Mesenchymal stem cell (in vitro differentiated cells and primary cell): ENCODE results near the gene SPEN.
"Not testable (repeated sequence)": the region's sequence is repeated elsewhere in the genome, so short reads cannot be mapped to it uniquely, and the experiment has no call there.

ENCODE experiments used
- DNase-seq: peaks from one replicate; pipeline ENCODE4 v3.0.0-alpha.2; 2013
- H2AFZ ChIP-seq: one replicate; pipeline ENCODE4 v1.6.1; 2013; ENCODE audit warnings: low read depth, mild to moderate bottlenecking, control low read depth, inconsistent platforms, low read length, moderate library complexity
- H2AK5ac ChIP-seq: 2 replicates; pipeline ENCODE4 v1.6.1; 2013; ENCODE audit warnings: low read length, moderate library complexity, mild to moderate bottlenecking, inconsistent platforms; ENCODE audit not compliant: severe bottlenecking
- H2BK120ac ChIP-seq: one replicate; pipeline ENCODE4 v1.6.1; 2013; ENCODE audit warnings: low read depth, mild to moderate bottlenecking, inconsistent platforms, low read length, moderate library complexity
- H2BK12ac ChIP-seq, 2 experiments: one replicate each; pipeline ENCODE4 v1.6.1; 2013; ENCODE audit warnings: inconsistent platforms in 2 of 2, low read length in 2 of 2, mild to moderate bottlenecking in 2 of 2, moderate library complexity in 2 of 2, control low read depth in 1 of 2
- H2BK15ac ChIP-seq: one replicate; pipeline ENCODE4 v1.6.1; 2013; ENCODE audit warnings: mild to moderate bottlenecking, low read depth, inconsistent platforms; ENCODE audit not compliant: poor library complexity, severe bottlenecking
- H2BK5ac ChIP-seq: 2 replicates; pipeline ENCODE4 v1.6.1; 2013; ENCODE audit warnings: low read depth, mild to moderate bottlenecking, low read length, control low read depth, inconsistent platforms; ENCODE audit not compliant: poor library complexity, severe bottlenecking
- H3K14ac ChIP-seq, 2 experiments: one replicate each; pipeline ENCODE4 v1.6.1; 2013; ENCODE audit warnings: inconsistent platforms in 2 of 2, low read length in 2 of 2, control low read depth in 1 of 2, mild to moderate bottlenecking in 1 of 2, moderate library complexity in 1 of 2
- H3K18ac ChIP-seq, 2 experiments: one replicate each; pipeline ENCODE4 v1.6.1; 2013; ENCODE audit warnings: inconsistent platforms in 2 of 2, low read length in 2 of 2, control low read depth in 1 of 2, low read depth in 1 of 2, mild to moderate bottlenecking in 1 of 2
- H3K23ac ChIP-seq, 2 experiments: one replicate each; pipeline ENCODE4 v1.6.1; 2013; ENCODE audit warnings: inconsistent platforms in 2 of 2, low read length in 2 of 2, mild to moderate bottlenecking in 2 of 2, moderate library complexity in 2 of 2, control low read depth in 1 of 2
- H3K27ac ChIP-seq: 2 replicates; pipeline ENCODE4 v1.5.1; 2013; ENCODE audit warnings: mild to moderate bottlenecking, moderate library complexity, low read length, control low read depth, inconsistent platforms; ENCODE audit not compliant: poor library complexity, severe bottlenecking
- H3K27me3 ChIP-seq, 2 experiments: 2 replicates each; pipeline versions ENCODE4 v1.6.1 to v1.7.0; 2013; ENCODE audit warnings: low read length in 2 of 2, mild to moderate bottlenecking in 2 of 2, moderate library complexity in 2 of 2, control low read depth in 1 of 2, inconsistent platforms in 1 of 2; ENCODE audit not compliant: control insufficient read depth in 1 of 2, insufficient read depth in 1 of 2
- H3K36me3 ChIP-seq, 2 experiments: 2 replicates each; pipeline versions ENCODE4 v1.6.1 to v1.7.0; 2013; ENCODE audit warnings: low read length in 2 of 2, control low read depth in 1 of 2, inconsistent platforms in 1 of 2, low read depth in 1 of 2, mild to moderate bottlenecking in 1 of 2; ENCODE audit not compliant: insufficient read depth in 2 of 2, control insufficient read depth in 1 of 2
- H3K4ac ChIP-seq, 2 experiments: one replicate each; pipeline ENCODE4 v1.6.1; 2013; ENCODE audit warnings: inconsistent platforms in 2 of 2, low read length in 2 of 2, mild to moderate bottlenecking in 2 of 2, moderate library complexity in 2 of 2, control low read depth in 1 of 2, low read depth in 1 of 2
- H3K4me1 ChIP-seq: 2 replicates; pipeline ENCODE4 v1.6.1; 2013; ENCODE audit warnings: low read depth, low read length, control low read depth; ENCODE audit not compliant: control insufficient read depth, insufficient read depth
- H3K4me2 ChIP-seq: 2 replicates; pipeline ENCODE4 v1.6.1; 2013; ENCODE audit warnings: low read length, mild to moderate bottlenecking, inconsistent platforms; ENCODE audit not compliant: poor library complexity, severe bottlenecking
- H3K4me3 ChIP-seq, 2 experiments: 2 replicates each; pipeline versions ENCODE4 v1.5.1 to v1.7.0; 2013; ENCODE audit warnings: low read length in 2 of 2, mild to moderate bottlenecking in 2 of 2, control low read depth in 1 of 2, low read depth in 1 of 2; ENCODE audit not compliant: insufficient read depth in 1 of 2
- H3K79me1 ChIP-seq: replicated peaks from 2 replicates; pipeline ENCODE4 v1.6.1; 2013; ENCODE audit warnings: mild to moderate bottlenecking, control low read depth, low read length, inconsistent platforms; ENCODE audit not compliant: poor library complexity, severe bottlenecking
- H3K9ac ChIP-seq: 2 replicates; pipeline ENCODE4 v1.7.0; 2013; ENCODE audit warnings: mild to moderate bottlenecking, low read length, moderate library complexity
- H3K9me3 ChIP-seq: 2 replicates; pipeline ENCODE4 v1.7.0; 2013; ENCODE audit warnings: mild to moderate bottlenecking, low read length; ENCODE audit not compliant: control insufficient read depth
- H4K8ac ChIP-seq: one replicate; pipeline ENCODE4 v1.6.1; 2013; ENCODE audit warnings: inconsistent platforms, mild to moderate bottlenecking, low read length, moderate library complexity
- H4K91ac ChIP-seq: one replicate; pipeline ENCODE4 v1.6.1; 2013; ENCODE audit warnings: mild to moderate bottlenecking, low read length, inconsistent platforms
- WGBS: methylation state at CpG from one replicate; pipeline ENCODE4 v1.1.7; 2013; ENCODE audit warnings: mixed read lengths; 5-methylcytosine and 5-hydroxymethylcytosine counted together

SPEN gene

GRCh38 chr1:15975358-15975804, 127.9 kb downstream of the SPEN start:
- Histone ChIP-seq H3K79me1 (peaks cover 6% of the 10 kb centered on the region), H3K4me1 (peaks cover 2% of the 10 kb centered on the region), H4K91ac (no peak overlapping the region), H3K27ac (peak overlapping the region; percentile 50), H2BK15ac (peak overlapping the region; percentile 40), H3K36me3 (peaks cover 12 to 26% of the 10 kb centered on the region in 2 experiments), H2AK5ac (no peak overlapping the region), H3K9ac (peak overlapping the region; percentile 91), H3K4me2 (peak overlapping the region; percentile 89), H3K18ac (peak overlapping the region in 1 of 2 experiments; percentile 89), H2BK12ac (no peak overlapping the region), H2BK120ac (peak overlapping the region; percentile 76), H4K8ac (no peak overlapping the region), H2BK5ac (no peak overlapping the region), H3K4ac (peak overlapping the region in 1 of 2 experiments; percentile 65), H3K14ac (peak overlapping the region in 1 of 2 experiments; percentile 47), H2AFZ (peak overlapping the region; percentile 44), H3K27me3 (no peaks in the 10 kb centered on the region), H3K23ac (peak overlapping the region in 1 of 2 experiments; percentile 88), H3K4me3 (peak overlapping the region; percentile 82), H3K9me3 (peaks cover 2% of the 10 kb centered on the region)
- DNase-seq: peak; percentile 73
- WGBS: 2% methylated on average over 39 of the region's 47 CpGs

- no peaks in the 10 kb centered on the region for H3K27me3 ChIP-seq
- peaks cover 12 to 22% of the 10 kb centered on the region in 2 experiments for H3K36me3 ChIP-seq
- no peak within 1 kb of the TSS for H2BK12ac ChIP-seq
- no peak within 1 kb of the TSS for H2AK5ac ChIP-seq
- peak within 1 kb of the TSS; percentile 87 for H4K8ac ChIP-seq
- H3K4me1 ChIP-seq: peaks cover 2% of the 10 kb centered on the region
- DNase-seq: peak; percentile 92
- peak within 1 kb of the TSS; percentile 24 to 65 for H3K4ac ChIP-seq
- peak within 1 kb of the TSS in 1 of 2 experiments; percentile 89 for H3K18ac ChIP-seq
- peak within 1 kb of the TSS in 1 of 2 experiments; percentile 88 for H3K23ac ChIP-seq
- peaks cover 6% of the 10 kb centered on the region for H3K79me1 ChIP-seq
- peak within 1 kb of the TSS; percentile 91 for H3K9ac ChIP-seq
- H3K27ac ChIP-seq: peak within 1 kb of the TSS; percentile 50
- H3K4me3 ChIP-seq: peak within 1 kb of the TSS; percentile 82
- H2BK15ac ChIP-seq: peak within 1 kb of the TSS; percentile 40
- H2AFZ ChIP-seq: peak within 1 kb of the TSS; percentile 89
- H3K4me2 ChIP-seq: peak within 1 kb of the TSS; percentile 89
- H4K91ac ChIP-seq: peak within 1 kb of the TSS; percentile 70
- peak within 1 kb of the TSS; percentile 76 for H2BK120ac ChIP-seq
- WGBS: 9% methylated on average over 41 of the region's 47 CpGs
- H2BK5ac ChIP-seq: no peak within 1 kb of the TSS
- H3K9me3 ChIP-seq: peaks cover 4% of the 10 kb centered on the region
- peak within 1 kb of the TSS in 1 of 2 experiments; percentile 47 for H3K14ac ChIP-seq
Observed at GRCh38 chr1:15975805-15976680, 128.5 kb downstream of the SPEN start, which contains the start of gene ZBTB17. ZBTB17 (minus strand) TSS chr1:15976101; CDS start chr1:15948495, 27,606 bp downstream.

- H3K9ac ChIP-seq, H3K27me3 ChIP-seq, H2AFZ ChIP-seq, H3K14ac ChIP-seq, H3K79me1 ChIP-seq, H2BK12ac ChIP-seq, H3K4me2 ChIP-seq, H2BK120ac ChIP-seq, H3K27ac ChIP-seq, H2BK5ac ChIP-seq, H3K4me1 ChIP-seq, H4K91ac ChIP-seq, DNase-seq, H3K36me3 ChIP-seq, H3K4me3 ChIP-seq, H3K18ac ChIP-seq, H2BK15ac ChIP-seq, H3K23ac ChIP-seq, H3K4ac ChIP-seq, H2AK5ac ChIP-seq, H4K8ac ChIP-seq: not testable (repeated sequence)
- peaks cover 13% of the 10 kb centered on the region for H3K9me3 ChIP-seq
- WGBS: 89% methylated on average over 3 of the region's 4 CpGs
Observed at GRCh38 chr1:15977947-15978346, 130.4 kb downstream of the SPEN start.

GRCh38 chr1:15981679-15982078, 134.2 kb downstream of the SPEN start:
- H3K23ac ChIP-seq: no peak overlapping the region
- H2AFZ ChIP-seq: no peak overlapping the region
- no peak overlapping the region for H4K91ac ChIP-seq
- no peak overlapping the region for H2BK15ac ChIP-seq
- no peak overlapping the region for H3K18ac ChIP-seq
- no peak overlapping the region for H3K9ac ChIP-seq
- peaks cover under 1% of the 10 kb centered on the region for H3K4me1 ChIP-seq
- no peak overlapping the region for H3K14ac ChIP-seq
- no peak for DNase-seq
- no peak overlapping the region for H2BK5ac ChIP-seq
- peaks cover 13% of the 10 kb centered on the region for H3K9me3 ChIP-seq
- no peak overlapping the region for H3K4me2 ChIP-seq
- H4K8ac ChIP-seq: no peak overlapping the region
- WGBS: 100% methylated on average over 1 of the region's 3 CpGs
- H3K27ac ChIP-seq: no peak overlapping the region
- no peak overlapping the region for H3K4ac ChIP-seq
- no peak overlapping the region for H3K4me3 ChIP-seq
- H2BK120ac ChIP-seq: no peak overlapping the region
- H3K27me3 ChIP-seq: peaks cover 0 to 4% of the 10 kb centered on the region in 2 experiments
- H3K36me3 ChIP-seq: no peaks in the 10 kb centered on the region
- H2BK12ac ChIP-seq: no peak overlapping the region
- H2AK5ac ChIP-seq: no peak overlapping the region
- no peaks in the 10 kb centered on the region for H3K79me1 ChIP-seq
